Measurements from ENCODE around the gene TIMM23. TPM values are rescaled to one million over a fixed set of nuclear protein-coding genes. Genes with fewer than 3 reads are reported as not detected.
A peak's percentile ranks its signal among the peaks of the same experiment; 100 is the strongest.
"Not testable (repeated sequence)": the region's sequence is repeated elsewhere in the genome, so short reads cannot be mapped to it uniquely, and the experiment has no call there.

Gene TIMM23
- total RNA-seq, 2 experiments from 2014 or later = 56.0 to 73.9 TPM

GRCh38 chr10:45971742-45972105 lies 565 bp upstream of the TIMM23 start:
- H3K27ac Mint-ChIP-seq = peak overlapping the region; percentile 93
- H3K27me3 Mint-ChIP-seq; H3K9me3 Mint-ChIP-seq (ENCODE audit: low read depth); DNase-seq; CTCF ChIA-PET: not testable (repeated sequence)
- H3K4me1 Mint-ChIP-seq = peaks cover 30% of the 10 kb centered on the region
- peaks cover 13% of the 10 kb centered on the region for H3K36me3 Mint-ChIP-seq
- peak overlapping the region; percentile 94 for H3K4me3 Mint-ChIP-seq
- peak; percentile 54 for ATAC-seq

- not testable (repeated sequence) for H3K9me3 Mint-ChIP-seq (ENCODE audit: low read depth); H3K27me3 Mint-ChIP-seq; DNase-seq
- Mint-ChIP-seq H3K4me1 (peaks cover 30% of the 10 kb centered on the region), H3K4me3 (peak overlapping the region; percentile 94), H3K27ac (peak overlapping the region; percentile 93), H3K36me3 (peaks cover 16% of the 10 kb centered on the region)
- ATAC-seq = peak; percentile 16
- CTCF ChIA-PET = interaction anchor here (1.0 kb wide), 1 partner anchor 56 kb away, joined by 3 read pairs; no protein-coding TSS in a partner anchor
Observed at GRCh38 chr10:45972813-45973169, 502 bp downstream of the TIMM23 start.

- H3K9me3 Mint-ChIP-seq (ENCODE audit: low read depth); CTCF ChIA-PET; H3K27me3 Mint-ChIP-seq; DNase-seq; ATAC-seq: not testable (repeated sequence)
- H3K4me1 Mint-ChIP-seq = peaks cover 29% of the 10 kb centered on the region
- peak overlapping the region; percentile 54 for H3K27ac Mint-ChIP-seq
- H3K4me3 Mint-ChIP-seq = peak overlapping the region; percentile 27
- peaks cover 18% of the 10 kb centered on the region for H3K36me3 Mint-ChIP-seq
Observed at GRCh38 chr10:45974041-45974440, 1.8 kb downstream of the TIMM23 start.

GRCh38 chr10:45978554-45978953 lies 6.3 kb downstream of the TIMM23 start:
- H3K27me3 Mint-ChIP-seq; H3K27ac Mint-ChIP-seq; H3K9me3 Mint-ChIP-seq (ENCODE audit: low read depth); ATAC-seq; DNase-seq; CTCF ChIA-PET; H3K4me3 Mint-ChIP-seq: not testable (repeated sequence)
- H3K36me3 Mint-ChIP-seq = peaks cover 20% of the 10 kb centered on the region
- H3K4me1 Mint-ChIP-seq = peaks cover 18% of the 10 kb centered on the region

- DNase-seq; H3K27me3 Mint-ChIP-seq; H3K27ac Mint-ChIP-seq; H3K9me3 Mint-ChIP-seq (ENCODE audit: low read depth); H3K4me3 Mint-ChIP-seq; ATAC-seq; H3K4me1 Mint-ChIP-seq; CTCF ChIA-PET: not testable (repeated sequence)
- peaks cover 16% of the 10 kb centered on the region for H3K36me3 Mint-ChIP-seq
Observed at GRCh38 chr10:45981367-45981766, 9.1 kb downstream of the TIMM23 start.

DNA sequence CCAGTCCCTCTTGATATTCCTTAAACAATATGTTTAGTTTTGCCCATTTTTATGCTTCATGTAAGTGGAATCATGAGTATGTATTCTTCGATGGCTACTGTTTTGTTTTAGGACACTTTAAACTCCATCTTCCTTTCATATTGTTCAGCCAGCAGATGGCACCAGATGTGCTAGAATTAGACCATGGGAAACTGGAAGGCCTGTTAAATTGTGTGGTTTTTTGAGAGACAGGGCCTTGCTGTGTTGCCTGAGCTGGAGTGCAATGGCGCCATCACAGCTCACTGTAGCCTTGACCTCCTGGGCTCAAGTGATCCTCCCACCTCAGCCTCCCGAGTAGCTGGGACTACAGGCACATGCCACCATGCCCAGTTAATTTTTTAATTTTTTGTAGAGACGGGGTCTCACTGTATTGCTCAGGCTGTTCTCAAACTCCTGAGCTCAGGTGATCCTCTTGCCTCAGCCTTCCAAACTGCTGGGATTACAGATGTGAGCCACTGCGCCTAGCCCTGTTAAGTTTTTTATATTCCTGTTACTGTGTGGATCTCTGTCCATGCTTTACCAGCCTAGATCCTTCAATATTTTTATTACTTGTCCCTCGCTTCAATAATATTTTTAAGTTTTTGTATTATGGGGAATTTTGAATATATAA lies 11.4 kb downstream of the TIMM23 start:
- H3K27ac Mint-ChIP-seq; H3K4me3 Mint-ChIP-seq; H3K27me3 Mint-ChIP-seq; H3K4me1 Mint-ChIP-seq; CTCF ChIA-PET; H3K9me3 Mint-ChIP-seq (ENCODE audit: low read depth): not testable (repeated sequence)
- peak; percentile 73 for ATAC-seq
- peak; percentile 60 for DNase-seq
- H3K36me3 Mint-ChIP-seq = peaks cover 16% of the 10 kb centered on the region

DNA sequence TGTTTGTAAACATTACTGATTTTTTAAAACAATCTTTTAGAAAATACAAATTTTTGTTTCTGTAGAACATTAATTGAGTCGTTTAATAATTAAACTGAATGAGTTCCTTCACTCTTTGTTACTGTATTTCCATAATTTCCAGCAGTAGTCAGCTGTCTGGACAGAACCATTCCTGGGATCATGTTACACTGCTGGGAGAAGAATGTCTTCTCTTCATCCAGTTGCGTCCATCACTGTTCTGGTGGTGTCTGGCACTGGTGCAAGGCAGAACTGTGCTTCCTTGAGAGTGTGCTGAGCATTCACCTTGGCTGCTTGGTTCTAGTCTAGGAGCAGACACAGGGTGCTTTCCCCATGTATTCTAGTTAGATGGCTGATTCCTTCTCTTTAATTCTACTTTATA lies 12.2 kb downstream of the TIMM23 start:
- peaks cover 14% of the 10 kb centered on the region for H3K36me3 Mint-ChIP-seq
- H3K9me3 Mint-ChIP-seq (ENCODE audit: low read depth); H3K4me3 Mint-ChIP-seq; DNase-seq; H3K27me3 Mint-ChIP-seq; H3K4me1 Mint-ChIP-seq; H3K27ac Mint-ChIP-seq; CTCF ChIA-PET; ATAC-seq: not testable (repeated sequence)

GRCh38 chr10:45985590-45985989 lies 13.3 kb downstream of the TIMM23 start:
- CTCF ChIA-PET; H3K27ac Mint-ChIP-seq; ATAC-seq; H3K4me1 Mint-ChIP-seq; H3K27me3 Mint-ChIP-seq; H3K4me3 Mint-ChIP-seq; H3K9me3 Mint-ChIP-seq (ENCODE audit: low read depth); DNase-seq: not testable (repeated sequence)
- peaks cover 16% of the 10 kb centered on the region for H3K36me3 Mint-ChIP-seq

DNA sequence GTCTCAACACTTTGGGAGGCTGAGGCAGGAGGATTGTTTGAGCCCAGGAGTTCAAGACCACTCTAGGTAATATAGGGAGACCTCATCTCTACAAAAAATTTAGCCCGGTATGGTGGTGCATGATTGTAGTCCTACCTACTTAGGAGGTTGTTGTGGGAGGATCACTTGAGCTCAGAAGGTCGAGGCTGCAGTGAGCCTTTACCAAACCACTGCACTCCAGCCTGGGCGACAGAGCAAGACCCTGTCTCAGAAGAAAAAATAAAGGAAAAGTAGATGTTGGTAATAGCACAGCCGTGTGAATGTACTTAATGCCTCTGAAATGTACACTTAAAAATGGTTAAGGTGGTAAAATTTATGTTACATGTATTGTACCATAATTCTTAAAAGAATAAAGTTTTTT lies 25.3 kb downstream of the TIMM23 start:
- DNase-seq (no peak), ATAC-seq (no peak)
- H3K4me1 Mint-ChIP-seq = no peaks in the 10 kb centered on the region
- H3K4me3 Mint-ChIP-seq = no peak overlapping the region
- CTCF ChIA-PET = interaction anchor here (0.6 kb wide), 1 partner anchor 748 kb away, joined by 3 read pairs; no protein-coding TSS in a partner anchor
- H3K9me3 Mint-ChIP-seq (ENCODE audit: low read depth) = no peaks in the 10 kb centered on the region
- H3K36me3 Mint-ChIP-seq = peaks cover 53% of the 10 kb centered on the region
- H3K27me3 Mint-ChIP-seq = no peaks in the 10 kb centered on the region
- H3K27ac Mint-ChIP-seq = no peak overlapping the region

DNA sequence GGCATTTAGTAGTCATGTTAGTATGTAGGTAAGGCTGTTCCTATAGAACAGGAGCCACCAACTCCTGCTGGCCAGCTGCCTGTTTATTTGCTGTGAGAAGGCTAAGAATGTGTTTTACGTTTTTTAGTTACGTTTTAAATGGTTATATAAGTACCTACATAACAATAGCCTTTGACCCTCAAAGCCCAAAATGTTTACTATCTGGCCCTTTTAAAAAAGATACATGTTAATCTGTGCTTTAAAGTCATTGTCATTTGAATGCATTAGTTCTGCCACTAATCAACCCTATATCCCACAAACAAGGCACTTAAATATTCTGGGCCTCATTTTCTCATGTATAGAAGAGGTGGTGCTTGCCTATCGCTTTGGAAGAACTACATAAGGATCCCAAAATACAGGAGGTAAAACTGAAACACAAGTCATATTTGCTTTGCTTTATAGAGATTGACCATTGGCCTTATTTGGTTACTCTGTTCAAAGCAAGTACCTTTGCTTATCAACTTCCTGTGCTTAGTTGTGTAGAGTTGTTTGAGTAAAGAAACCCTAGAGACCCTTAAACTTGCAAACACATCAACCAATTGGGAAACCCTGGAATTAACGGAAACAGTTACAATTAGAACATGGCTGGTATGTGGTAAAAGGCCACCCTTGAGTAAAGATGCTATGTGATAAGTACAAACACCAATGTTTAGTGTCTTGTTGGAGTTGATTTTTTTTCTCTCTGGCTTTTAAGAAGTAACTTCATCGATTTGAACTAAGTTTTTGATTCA lies 25.9 kb downstream of the TIMM23 start:
- H3K4me1 Mint-ChIP-seq = no peaks in the 10 kb centered on the region
- ATAC-seq (no peak), DNase-seq (no peak)
- H3K9me3 Mint-ChIP-seq (ENCODE audit: low read depth) = no peaks in the 10 kb centered on the region
- CTCF ChIA-PET = no interaction called here
- no peaks in the 10 kb centered on the region for H3K27me3 Mint-ChIP-seq
- H3K36me3 Mint-ChIP-seq = peaks cover 50% of the 10 kb centered on the region
- H3K27ac Mint-ChIP-seq = no peak overlapping the region
- H3K4me3 Mint-ChIP-seq = no peak overlapping the region

DNA sequence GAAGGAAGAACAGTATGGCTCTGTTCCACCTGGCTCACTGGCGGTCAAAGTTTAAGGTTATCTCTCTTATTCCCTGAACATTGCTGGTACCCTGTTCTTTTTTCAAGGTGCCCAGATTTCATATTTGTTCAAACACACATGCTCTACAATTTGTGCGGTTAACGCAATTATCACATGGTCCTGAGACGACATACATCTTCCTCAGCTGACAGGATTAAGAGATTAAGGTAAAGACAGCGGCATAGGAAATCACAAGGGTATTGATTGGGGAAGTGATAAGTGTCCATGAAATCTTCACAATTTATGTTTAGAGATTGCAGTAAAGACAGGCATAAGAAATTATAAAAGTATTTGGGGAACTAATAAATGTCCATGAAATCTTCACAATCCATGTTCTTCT lies 27.7 kb downstream of the TIMM23 start:
- H3K4me1 Mint-ChIP-seq; H3K9me3 Mint-ChIP-seq (ENCODE audit: low read depth); ATAC-seq; H3K27me3 Mint-ChIP-seq; CTCF ChIA-PET; H3K4me3 Mint-ChIP-seq; H3K27ac Mint-ChIP-seq; DNase-seq: not testable (repeated sequence)
- peaks cover 46% of the 10 kb centered on the region for H3K36me3 Mint-ChIP-seq

- peaks cover 48% of the 10 kb centered on the region for H3K36me3 Mint-ChIP-seq
- CTCF ChIA-PET = no interaction called here
Observed at GRCh38 chr10:46000538-46000937, 28.2 kb downstream of the TIMM23 start.

GRCh38 chr10:46001187-46001756 lies 29.0 kb downstream of the TIMM23 start:
- Mint-ChIP-seq H3K4me3 (no peak overlapping the region), H3K27me3 (no peaks in the 10 kb centered on the region), H3K27ac (no peak overlapping the region), H3K4me1 (no peaks in the 10 kb centered on the region), H3K36me3 (peaks cover 49% of the 10 kb centered on the region), H3K9me3 (ENCODE audit: low read depth) (no peaks in the 10 kb centered on the region)
- CTCF ChIA-PET = no interaction called here
- DNase-seq = no peak
- ATAC-seq = no peak

More at GRCh38 chr10:46000538-46000937, 28.2 kb downstream of the TIMM23 start:
- Mint-ChIP-seq H3K27ac (no peak overlapping the region), H3K27me3 (no peaks in the 10 kb centered on the region), H3K4me1 (no peaks in the 10 kb centered on the region), H3K9me3 (ENCODE audit: low read depth) (no peaks in the 10 kb centered on the region), H3K4me3 (no peak overlapping the region)
- ATAC-seq (no peak), DNase-seq (no peak)

- not testable (repeated sequence) for H3K27ac Mint-ChIP-seq; H3K4me3 Mint-ChIP-seq; ATAC-seq; H3K4me1 Mint-ChIP-seq; H3K9me3 Mint-ChIP-seq (ENCODE audit: low read depth); H3K27me3 Mint-ChIP-seq; DNase-seq
- H3K36me3 Mint-ChIP-seq = peaks cover 52% of the 10 kb centered on the region
- CTCF ChIA-PET = interaction anchor here (1.0 kb wide), 1 partner anchor 25 kb away, joined by 5 read pairs; no protein-coding TSS in a partner anchor
Observed at GRCh38 chr10:46002189-46002687, 29.9 kb downstream of the TIMM23 start.
